ENCODE data around the gene GPR153. TPM values are rescaled to one million over a fixed set of nuclear protein-coding genes. Genes with fewer than 3 reads are reported as not detected.
A peak's percentile ranks its signal among the peaks of the same experiment; 100 is the strongest.
"Not testable (repeated sequence)": the region's sequence is repeated elsewhere in the genome, so short reads cannot be mapped to it uniquely, and the experiment has no call there.

Gene GPR153
- total RNA-seq, 2 experiments from 2014 or later = 0.54 to 0.56 TPM

DNA sequence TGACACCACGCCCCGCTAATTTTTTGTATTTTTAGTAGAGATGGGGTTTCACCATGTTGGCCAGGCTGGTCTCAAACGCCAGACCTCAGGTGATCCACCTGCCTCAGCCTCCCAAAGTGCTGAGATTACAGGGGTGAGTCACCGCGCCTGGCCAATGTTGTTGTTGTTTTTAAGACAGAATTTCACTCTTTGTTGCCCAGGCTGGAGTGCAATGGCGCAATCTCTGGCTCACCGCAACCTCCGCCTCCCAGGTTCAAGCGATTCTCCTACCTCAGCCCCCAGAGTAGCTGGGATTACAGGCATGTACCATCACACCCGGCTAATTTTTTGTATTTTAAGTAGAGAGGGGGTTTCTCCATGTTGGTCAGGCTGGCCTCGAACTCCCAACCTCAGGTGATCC lies 41.3 kb downstream of the GPR153 start:
- H3K9me3 Mint-ChIP-seq, H3K4me3 Mint-ChIP-seq, H3K36me3 Mint-ChIP-seq, H3K27ac Mint-ChIP-seq, H3K4me1 Mint-ChIP-seq, DNase-seq: not testable (repeated sequence)
- peaks cover 12% of the 10 kb centered on the region for H3K27me3 Mint-ChIP-seq

GRCh38 chr1:6218375-6219164 lies 42.3 kb downstream of the GPR153 start:
- Mint-ChIP-seq H3K27ac (no peak overlapping the region), H3K9me3 (no peaks in the 10 kb centered on the region), H3K27me3 (peaks cover 14% of the 10 kb centered on the region), H3K4me3 (no peak overlapping the region), H3K4me1 (no peaks in the 10 kb centered on the region), H3K36me3 (no peaks in the 10 kb centered on the region)
- no peak for DNase-seq

GRCh38 chr1:6212193-6212959 lies 48.5 kb downstream of the GPR153 start:
- Mint-ChIP-seq H3K4me1 (peaks cover 3% of the 10 kb centered on the region), H3K9me3 (no peaks in the 10 kb centered on the region), H3K27ac (no peak overlapping the region), H3K27me3 (peaks cover 53% of the 10 kb centered on the region), H3K4me3 (no peak overlapping the region), H3K36me3 (no peaks in the 10 kb centered on the region)
- DNase-seq = no peak

GRCh38 chr1:6211731-6212130 lies 49.2 kb downstream of the GPR153 start:
- Mint-ChIP-seq H3K27ac (no peak overlapping the region), H3K27me3 (peaks cover 59% of the 10 kb centered on the region), H3K36me3 (no peaks in the 10 kb centered on the region), H3K4me1 (peaks cover 3% of the 10 kb centered on the region), H3K9me3 (no peaks in the 10 kb centered on the region), H3K4me3 (no peak overlapping the region)
- no peak for DNase-seq

GRCh38 chr1:6210591-6211355 lies 50.1 kb downstream of the GPR153 start:
- Mint-ChIP-seq H3K4me1 (peaks cover 5% of the 10 kb centered on the region), H3K36me3 (no peaks in the 10 kb centered on the region), H3K27me3 (peaks cover 60% of the 10 kb centered on the region), H3K4me3 (no peak overlapping the region), H3K9me3 (no peaks in the 10 kb centered on the region), H3K27ac (no peak overlapping the region)
- no peak for DNase-seq

DNA sequence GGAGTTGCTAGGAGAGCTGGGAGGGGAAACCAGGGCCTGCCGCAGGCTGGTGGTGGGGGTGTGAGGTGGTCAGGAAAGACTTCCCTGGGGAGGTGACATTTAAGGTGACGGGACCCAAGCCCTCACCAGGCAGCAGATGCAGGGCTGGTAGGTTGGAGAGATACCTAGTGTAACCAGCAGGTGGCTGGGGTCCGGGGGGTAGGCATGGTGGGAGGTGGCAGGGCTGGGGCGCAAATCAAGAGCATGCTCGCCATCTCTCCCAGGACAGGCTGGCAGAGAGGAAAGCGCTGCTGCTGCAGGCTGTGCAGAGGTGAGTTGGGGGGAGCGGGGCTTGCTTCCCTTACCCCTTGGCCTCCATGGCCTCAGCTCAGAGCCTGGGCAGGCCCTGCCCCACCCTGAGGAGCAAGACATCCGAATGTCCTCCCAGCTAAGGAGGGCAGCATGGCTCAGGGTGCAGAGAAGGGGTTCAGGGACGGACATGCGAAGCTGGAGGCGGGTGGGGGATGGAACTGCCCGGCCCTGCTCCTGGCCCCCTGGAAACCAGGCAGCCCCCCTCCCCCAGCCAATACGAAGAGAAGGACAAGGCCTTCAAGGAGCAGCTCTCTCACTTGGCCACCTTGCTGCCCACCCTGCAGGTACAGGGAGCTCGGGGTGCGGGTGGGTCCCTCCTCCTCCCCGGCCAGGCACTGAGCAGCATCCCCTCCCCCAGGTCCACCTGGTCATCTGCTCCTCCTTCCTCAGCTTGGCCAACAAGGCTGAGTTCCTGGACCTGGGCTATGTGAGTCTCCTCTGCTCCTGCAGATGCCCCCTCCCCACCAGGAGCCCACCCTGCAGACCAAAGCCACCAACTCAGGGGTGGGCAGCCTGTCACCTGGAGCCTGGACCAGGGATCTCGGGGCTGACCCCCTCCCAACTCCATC lies 51.0 kb downstream of the GPR153 start:
- H3K4me1 Mint-ChIP-seq = peaks cover 7% of the 10 kb centered on the region
- H3K9me3 Mint-ChIP-seq = no peaks in the 10 kb centered on the region
- no peaks in the 10 kb centered on the region for H3K36me3 Mint-ChIP-seq
- H3K4me3 Mint-ChIP-seq = no peak overlapping the region
- no peak overlapping the region for H3K27ac Mint-ChIP-seq
- DNase-seq = peak; percentile 41
- H3K27me3 Mint-ChIP-seq = peaks cover 54% of the 10 kb centered on the region

DNA sequence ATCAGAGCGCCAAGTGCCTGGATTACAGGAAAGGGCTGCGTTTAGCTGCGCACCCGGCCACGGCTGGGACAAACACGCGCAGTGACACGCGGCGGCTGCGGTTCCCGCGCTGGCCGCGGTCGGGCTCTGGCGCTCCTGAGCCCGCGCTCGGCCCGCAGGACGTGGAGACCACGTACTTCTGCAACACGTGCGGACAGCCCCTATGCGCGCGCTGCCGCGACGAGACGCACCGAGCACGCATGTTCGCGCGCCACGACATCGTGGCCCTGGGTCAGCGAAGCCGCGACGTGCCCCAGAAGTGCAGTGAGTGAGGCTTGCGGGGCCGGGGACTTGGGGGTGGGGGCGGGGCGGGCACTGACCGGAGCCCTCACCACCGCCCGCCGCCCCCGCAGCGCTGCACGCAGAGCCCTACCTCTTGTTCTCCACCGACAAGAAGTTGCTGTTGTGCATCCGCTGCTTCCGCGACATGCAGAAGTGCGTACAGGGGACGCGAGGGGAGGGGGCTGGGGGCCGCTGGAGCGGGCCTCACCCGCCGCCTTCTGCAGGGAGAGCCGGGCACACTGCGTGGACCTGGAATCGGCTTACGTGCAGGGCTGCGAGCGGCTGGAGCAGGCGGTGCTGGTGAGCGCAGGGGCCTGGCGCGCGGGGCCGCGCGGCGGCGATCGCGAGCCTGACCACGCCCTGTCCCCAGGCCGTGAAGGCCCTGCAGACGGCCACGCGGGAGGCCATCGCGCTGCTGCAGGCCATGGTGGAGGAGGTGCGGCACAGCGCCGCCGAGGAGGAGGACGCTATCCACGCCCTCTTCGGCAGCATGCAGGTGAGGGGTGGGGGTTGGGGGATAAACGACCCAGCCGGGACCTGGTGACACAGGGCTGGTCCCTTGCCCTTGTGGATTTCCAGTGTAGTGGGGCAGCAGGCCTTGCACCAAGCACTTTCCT lies 51.9 kb downstream of the GPR153 start:
- DNase-seq = peak; percentile 37
- H3K9me3 Mint-ChIP-seq = no peaks in the 10 kb centered on the region
- peaks cover 52% of the 10 kb centered on the region for H3K27me3 Mint-ChIP-seq
- no peak overlapping the region for H3K4me3 Mint-ChIP-seq
- peaks cover 7% of the 10 kb centered on the region for H3K4me1 Mint-ChIP-seq
- no peaks in the 10 kb centered on the region for H3K36me3 Mint-ChIP-seq
- H3K27ac Mint-ChIP-seq = no peak overlapping the region

- no peak overlapping the region for H3K4me3 Mint-ChIP-seq
- H3K27ac Mint-ChIP-seq = no peak overlapping the region
- DNase-seq = no peak
- peaks cover 48% of the 10 kb centered on the region for H3K27me3 Mint-ChIP-seq
- H3K36me3 Mint-ChIP-seq = no peaks in the 10 kb centered on the region
- H3K9me3 Mint-ChIP-seq = no peaks in the 10 kb centered on the region
- peaks cover 7% of the 10 kb centered on the region for H3K4me1 Mint-ChIP-seq
Measured at GRCh38 chr1:6207921-6208320, 53.0 kb downstream of the GPR153 start.

GRCh38 chr1:6207075-6207885 lies 53.6 kb downstream of the GPR153 start:
- H3K36me3 Mint-ChIP-seq = no peaks in the 10 kb centered on the region
- H3K4me1 Mint-ChIP-seq = peaks cover 7% of the 10 kb centered on the region
- H3K27ac Mint-ChIP-seq = no peak overlapping the region
- peak overlapping the region; percentile 69 for H3K4me3 Mint-ChIP-seq
- DNase-seq = no peak
- peaks cover 41% of the 10 kb centered on the region for H3K27me3 Mint-ChIP-seq
- no peaks in the 10 kb centered on the region for H3K9me3 Mint-ChIP-seq

DNA sequence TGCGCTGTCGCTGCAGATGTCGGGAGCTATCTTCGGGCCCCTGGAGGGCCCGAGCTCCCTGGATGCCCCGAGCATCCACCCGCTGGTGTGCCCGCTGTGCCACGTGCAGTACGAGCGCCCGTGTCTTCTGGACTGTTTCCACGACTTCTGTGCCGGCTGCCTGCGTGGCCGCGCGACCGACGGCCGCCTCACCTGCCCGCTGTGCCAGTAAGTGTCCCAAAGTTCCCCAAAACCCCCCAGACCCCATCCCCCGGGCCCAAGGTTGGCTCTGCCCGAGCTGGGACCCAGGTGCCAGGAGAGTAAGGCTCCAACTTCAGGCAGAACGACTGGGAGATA lies 54.4 kb downstream of the GPR153 start:
- DNase-seq = no peak
- Mint-ChIP-seq H3K27ac (no peak overlapping the region), H3K36me3 (no peaks in the 10 kb centered on the region), H3K9me3 (no peaks in the 10 kb centered on the region), H3K27me3 (peaks cover 37% of the 10 kb centered on the region), H3K4me1 (peaks cover 7% of the 10 kb centered on the region), H3K4me3 (peak overlapping the region; percentile 69)

GRCh38 chr1:6205849-6206519 lies 54.9 kb downstream of the GPR153 start, which contains the start of gene RNF207:
Gene RNF207, plus strand, starts transcription at chr1:6206119. Its CDS starts 417 bp downstream, at chr1:6206536.
- Mint-ChIP-seq H3K4me1 (peaks cover 7% of the 10 kb centered on the region), H3K27me3 (peaks cover 37% of the 10 kb centered on the region), H3K27ac (no peak within 1 kb of the TSS)

DNA sequence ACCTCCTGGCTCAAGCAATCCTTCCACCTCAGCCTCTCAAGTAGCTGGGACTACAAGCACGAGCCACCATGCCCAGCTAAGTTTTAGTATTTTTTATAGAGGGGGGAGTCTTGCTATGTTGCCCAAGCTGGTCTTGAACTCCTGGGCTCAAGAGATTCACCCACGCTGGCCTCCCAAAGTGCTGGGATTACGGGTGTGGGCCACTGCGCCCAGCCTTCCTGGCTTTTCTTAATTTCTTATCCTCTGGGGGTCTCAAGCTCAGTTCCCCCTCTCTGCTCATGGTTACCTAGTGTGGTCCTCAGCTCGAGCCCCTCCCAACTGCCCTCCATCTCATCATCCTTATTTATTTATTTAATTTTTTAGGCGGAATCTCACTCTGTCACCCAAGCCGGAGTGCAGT lies 58.6 kb downstream of the GPR153 start:
- H3K36me3 Mint-ChIP-seq = peaks cover 19% of the 10 kb centered on the region
- no peaks in the 10 kb centered on the region for H3K9me3 Mint-ChIP-seq
- H3K27me3 Mint-ChIP-seq = peaks cover 14% of the 10 kb centered on the region
- H3K4me1 Mint-ChIP-seq = peaks cover 25% of the 10 kb centered on the region
- H3K4me3 Mint-ChIP-seq = no peak overlapping the region
- DNase-seq = no peak
- no peak overlapping the region for H3K27ac Mint-ChIP-seq

More at GRCh38 chr1:6205849-6206519, 54.9 kb downstream of the GPR153 start, which contains the start of gene RNF207:
- Mint-ChIP-seq H3K4me3 (peak within 1 kb of the TSS; percentile 69), H3K9me3 (no peaks in the 10 kb centered on the region), H3K36me3 (no peaks in the 10 kb centered on the region)
- peak; percentile 74 for DNase-seq

Data from activated naive CD8-positive, alpha-beta T cell treated with anti-CD3 and anti-CD28 coated beads for 36 hours (primary cell).